K562 (cell line): ENCODE measurements around the gene YPEL4. TPM values are rescaled to one million over a fixed set of nuclear protein-coding genes. Genes with fewer than 3 reads are reported as not detected.

Source experiments
- ARID4B ChIP-seq: sonication (generic); formaldehyde crosslinking; IDR thresholded peaks from 2 replicates; pipeline ENCODE4 v1.8.0; 2022; ENCODE audit warnings: mild to moderate bottlenecking, missing genetic modification reagents
- BRCA1 ChIP-seq, 2 experiments: fragments of 450-650 bp in 1 of 2; sonication (generic) in 1 of 2; formaldehyde crosslinking in 1 of 2; IDR thresholded peaks; 2 replicates each; pipeline versions ENCODE4 v1.5.0 to v1.6.1; 2017 to 2020; ENCODE audit warnings: mild to moderate bottlenecking in 1 of 2, missing genetic modification reagents in 1 of 2
- CC2D1A ChIP-seq: fragments of 450-650 bp; IDR thresholded peaks from 2 replicates; pipeline ENCODE4 v1.6.1; 2017; ENCODE audit warnings: mild to moderate bottlenecking
- CTCFL ChIP-seq: IDR thresholded peaks from 2 replicates; pipeline ENCODE4 v1.6.1; 2011; ENCODE audit warnings: borderline replicate concordance, low read depth, mild to moderate bottlenecking, moderate library complexity, low read length; ENCODE audit not compliant: insufficient read depth, poor library complexity, severe bottlenecking
- ESRRB ChIP-seq: fragments of 250-450 bp; sonication (Bioruptor Pico); IDR thresholded peaks from 2 replicates; pipeline ENCODE4 v1.5.0; 2020; ENCODE audit warnings: mild to moderate bottlenecking, moderate library complexity, borderline replicate concordance
- KAT2B ChIP-seq: IDR thresholded peaks from one replicate; pipeline ENCODE4 v1.6.1; 2012; ENCODE audit warnings: low read depth, mild to moderate bottlenecking, control low read depth, inconsistent platforms, low read length, moderate library complexity
- PCBP1 ChIP-seq: fragments of 200-400 bp; formaldehyde crosslinking; IDR thresholded peaks from 2 replicates; pipeline ENCODE4 v1.6.1; 2018; ENCODE audit warnings: mild to moderate bottlenecking, low read depth, low read length; ENCODE audit not compliant: poor library complexity, severe bottlenecking
- SP1 ChIP-seq: sonication (generic); formaldehyde crosslinking; IDR thresholded peaks from 2 replicates; pipeline ENCODE4 v1.8.1; 2022; ENCODE audit warnings: mild to moderate bottlenecking, missing genetic modification reagents
- SREBF2 ChIP-seq: sonication (generic); formaldehyde crosslinking; IDR thresholded peaks from 2 replicates; pipeline ENCODE4 v1.4.0; 2020; ENCODE audit warnings: mild to moderate bottlenecking, missing genetic modification reagents
- TARDBP ChIP-seq: fragments of 450-650 bp; IDR thresholded peaks from 2 replicates; pipeline ENCODE4 v1.6.1; 2016
- TGIF2 ChIP-seq: sonication (generic); formaldehyde crosslinking; IDR thresholded peaks from 2 replicates; pipeline ENCODE4 v1.8.1; 2022; ENCODE audit warnings: mild to moderate bottlenecking, missing genetic modification reagents, moderate library complexity
- THAP7 ChIP-seq: fragments of 250-450 bp; sonication (Bioruptor Pico); IDR thresholded peaks from 2 replicates; pipeline ENCODE4 v1.5.0; 2021
- USF1 ChIP-seq: sonication (generic); formaldehyde crosslinking; IDR thresholded peaks from 2 replicates; pipeline ENCODE4 v1.9.0; 2022; ENCODE audit warnings: mild to moderate bottlenecking, missing genetic modification reagents
- ZBTB17 ChIP-seq: fragments of 450-650 bp; formaldehyde crosslinking; IDR thresholded peaks from 2 replicates; pipeline ENCODE4 v1.4.0; 2020; ENCODE audit warnings: mild to moderate bottlenecking
- ZBTB9 ChIP-seq: fragments of 450-650 bp; formaldehyde crosslinking; IDR thresholded peaks from 2 replicates; pipeline ENCODE4 v1.4.0; 2020; ENCODE audit warnings: mild to moderate bottlenecking, moderate library complexity
- ZSCAN32 ChIP-seq: fragments of 450-650 bp; formaldehyde crosslinking; IDR thresholded peaks from 2 replicates; pipeline ENCODE4 v1.4.0; 2020; ENCODE audit warnings: mild to moderate bottlenecking, moderate library complexity
- polyA plus RNA-seq, 8 experiments: library from polyadenylated mRNA; depleted of rRNA in 4 of 8; stranded (reverse) in 5 of 8; unstranded in 3 of 8; fragments of >200 nt; fragmentation: Nextera tagmentation in 2 of 8; fragmentation: Illumina TruSeq in 1 of 8; extraction: Ambion mirVana in 2 of 8; extraction: Trizol in 1 of 8; gene quantifications; 2 replicates each; pipeline versions ENCODE4 v1.2.1 to v1.2.3, GENCODE V29; 2011 to 2014; ENCODE audit warnings: inconsistent platforms in 1 of 8, missing spikeins in 1 of 8
- total RNA-seq, 7 experiments: library from RNA; depleted of rRNA in 6 of 7; stranded (reverse); fragments of >200 nt in 6 of 7; fragmentation: Illumina TruSeq in 2 of 7; extraction: Trizol in 2 of 7; gene quantifications; 2 replicates each; pipeline versions ENCODE4 v1.2.1 to v1.2.3, GENCODE V29; 2011 to 2021; ENCODE audit warnings: low replicate concordance in 1 of 7

YPEL4 gene
- total and polyA plus RNA-seq, 9 of the 15 experiments (the other 6 are each of a cell fraction or from before 2014, with no cell fraction given) = 0.07 to 1.4 (median 0.40) TPM; not detected in 2

- no peak for TF ChIP-seq ARID4B
- no peak for TF ChIP-seq BRCA1 (IDR thresholded peaks at IDR 0.05)
- TF ChIP-seq BRCA1 (CRISPR knock-in tag; IDR thresholded peaks at IDR 0.05) = no peak
- no peak for TF ChIP-seq CC2D1A
- TF ChIP-seq ZSCAN32 (CRISPR knock-in tag) = no peak
- no peak for TF ChIP-seq TGIF2 (CRISPR knock-in tag)
- no peak for TF ChIP-seq KAT2B
- TF ChIP-seq TARDBP = no peak
- TF ChIP-seq SREBF2 (CRISPR knock-in tag) = 0 out of 2 replicates have a peak, but pooled peaks have one; percentile 86
- TF ChIP-seq USF1 (CRISPR knock-in tag) = no peak
- no peak for TF ChIP-seq ZBTB9
- no peak for TF ChIP-seq ESRRB (CRISPR knock-in tag)
- TF ChIP-seq SP1 = peak; percentile 73
- TF ChIP-seq PCBP1 = no peak
- peak; percentile 95; the same call in 1 of the 2 replicates for TF ChIP-seq ZBTB17 (CRISPR knock-in tag)
- no peak for TF ChIP-seq THAP7
- TF ChIP-seq CTCFL = no peak
These were observed 17.5 kb upstream of the YPEL4 start (continued) for GRCh38 chr11:57667117-57667735.
